Activated naive CD8-positive, alpha-beta T cell (primary cell): ENCODE data around the gene JAZF1.
A peak's percentile ranks its signal among the peaks of the same experiment; 100 is the strongest.

ENCODE experiments used
- H3K27ac Mint-ChIP-seq: one replicate; pipeline ENCODE4 v1.8.0; 2021; ENCODE audit warnings: mixed read lengths
- H3K27me3 Mint-ChIP-seq: one replicate; pipeline ENCODE4 v1.8.0; 2021; ENCODE audit warnings: mixed read lengths
- H3K36me3 Mint-ChIP-seq: one replicate; pipeline ENCODE4 v1.8.0; 2021; ENCODE audit warnings: mixed read lengths
- H3K4me1 Mint-ChIP-seq: one replicate; pipeline ENCODE4 v1.8.0; 2021; ENCODE audit warnings: low read depth, mixed read lengths
- H3K4me3 Mint-ChIP-seq: one replicate; pipeline ENCODE4 v1.8.0; 2021; ENCODE audit warnings: mild to moderate bottlenecking, mixed read lengths
- H3K9me3 Mint-ChIP-seq: one replicate; pipeline ENCODE4 v1.8.0; 2021; ENCODE audit warnings: low read depth, mixed read lengths

Gene JAZF1

GRCh38 chr7:28165961-28166955 is 14.3 kb downstream of the JAZF1 start:
- H3K9me3 Mint-ChIP-seq = no peaks in the 10 kb centered on the region
- no peaks in the 10 kb centered on the region for H3K27me3 Mint-ChIP-seq
- peaks cover 8% of the 10 kb centered on the region for H3K36me3 Mint-ChIP-seq
- peaks cover 11% of the 10 kb centered on the region for H3K4me1 Mint-ChIP-seq
- no peak overlapping the region for H3K4me3 Mint-ChIP-seq
- H3K27ac Mint-ChIP-seq = no peak overlapping the region

GRCh38 chr7:28165261-28165660 is 15.3 kb downstream of the JAZF1 start:
- Mint-ChIP-seq H3K36me3 (peaks cover 8% of the 10 kb centered on the region), H3K4me1 (peaks cover 11% of the 10 kb centered on the region), H3K27ac (no peak overlapping the region), H3K9me3 (no peaks in the 10 kb centered on the region), H3K4me3 (no peak overlapping the region), H3K27me3 (no peaks in the 10 kb centered on the region)

- Mint-ChIP-seq H3K4me3 (no peak overlapping the region), H3K4me1 (peaks cover 7% of the 10 kb centered on the region), H3K27me3 (no peaks in the 10 kb centered on the region), H3K9me3 (no peaks in the 10 kb centered on the region), H3K27ac (no peak overlapping the region), H3K36me3 (peaks cover 5% of the 10 kb centered on the region)
Observed at GRCh38 chr7:28163949-28164348, 16.6 kb downstream of the JAZF1 start.

GRCh38 chr7:28161331-28161730 is 19.3 kb downstream of the JAZF1 start:
- no peaks in the 10 kb centered on the region for H3K27me3 Mint-ChIP-seq
- H3K27ac Mint-ChIP-seq = no peak overlapping the region
- no peak overlapping the region for H3K4me3 Mint-ChIP-seq
- peaks cover 8% of the 10 kb centered on the region for H3K4me1 Mint-ChIP-seq
- H3K36me3 Mint-ChIP-seq = peaks cover 2% of the 10 kb centered on the region
- no peaks in the 10 kb centered on the region for H3K9me3 Mint-ChIP-seq

GRCh38 chr7:28160551-28160991 is 20.0 kb downstream of the JAZF1 start:
- Mint-ChIP-seq H3K9me3 (no peaks in the 10 kb centered on the region), H3K4me3 (no peak overlapping the region), H3K4me1 (peaks cover 15% of the 10 kb centered on the region)

GRCh38 chr7:28157831-28158416 is 22.7 kb downstream of the JAZF1 start:
- Mint-ChIP-seq H3K36me3 (peaks cover 2% of the 10 kb centered on the region), H3K9me3 (peaks cover 3% of the 10 kb centered on the region), H3K27ac (no peak overlapping the region), H3K4me3 (no peak overlapping the region), H3K27me3 (no peaks in the 10 kb centered on the region), H3K4me1 (peaks cover 35% of the 10 kb centered on the region)

More at GRCh38 chr7:28160551-28160991, 20.0 kb downstream of the JAZF1 start:
- H3K27ac Mint-ChIP-seq = no peak overlapping the region
- H3K27me3 Mint-ChIP-seq = no peaks in the 10 kb centered on the region
- peaks cover 2% of the 10 kb centered on the region for H3K36me3 Mint-ChIP-seq

GRCh38 chr7:28157076-28157745 is 23.4 kb downstream of the JAZF1 start:
- no peaks in the 10 kb centered on the region for H3K27me3 Mint-ChIP-seq
- H3K9me3 Mint-ChIP-seq = peaks cover 3% of the 10 kb centered on the region
- peaks cover 41% of the 10 kb centered on the region for H3K4me1 Mint-ChIP-seq
- no peak overlapping the region for H3K4me3 Mint-ChIP-seq
- peaks cover 2% of the 10 kb centered on the region for H3K36me3 Mint-ChIP-seq
- H3K27ac Mint-ChIP-seq = no peak overlapping the region

GRCh38 chr7:28156401-28156800 is 24.2 kb downstream of the JAZF1 start:
- Mint-ChIP-seq H3K4me1 (peaks cover 46% of the 10 kb centered on the region), H3K27ac (no peak overlapping the region), H3K27me3 (no peaks in the 10 kb centered on the region), H3K9me3 (peaks cover 3% of the 10 kb centered on the region), H3K36me3 (peaks cover 2% of the 10 kb centered on the region), H3K4me3 (no peak overlapping the region)

- Mint-ChIP-seq H3K9me3 (peaks cover 3% of the 10 kb centered on the region), H3K27ac (no peak overlapping the region), H3K27me3 (no peaks in the 10 kb centered on the region), H3K4me1 (peaks cover 46% of the 10 kb centered on the region), H3K4me3 (no peak overlapping the region), H3K36me3 (peaks cover 2% of the 10 kb centered on the region)
Observed at GRCh38 chr7:28155964-28156363, 24.6 kb downstream of the JAZF1 start.

GRCh38 chr7:28155019-28155660 is 25.5 kb downstream of the JAZF1 start:
- H3K27ac Mint-ChIP-seq = peak overlapping the region; percentile 91
- H3K27me3 Mint-ChIP-seq = no peaks in the 10 kb centered on the region
- H3K36me3 Mint-ChIP-seq = peaks cover 2% of the 10 kb centered on the region
- H3K9me3 Mint-ChIP-seq = peaks cover 3% of the 10 kb centered on the region
- peaks cover 46% of the 10 kb centered on the region for H3K4me1 Mint-ChIP-seq
- H3K4me3 Mint-ChIP-seq = peak overlapping the region; percentile 64

- no peak overlapping the region for H3K27ac Mint-ChIP-seq
- no peaks in the 10 kb centered on the region for H3K27me3 Mint-ChIP-seq
- peaks cover 3% of the 10 kb centered on the region for H3K9me3 Mint-ChIP-seq
- peak overlapping the region; percentile 39 for H3K4me3 Mint-ChIP-seq
- H3K4me1 Mint-ChIP-seq = peaks cover 53% of the 10 kb centered on the region
- H3K36me3 Mint-ChIP-seq = peaks cover 4% of the 10 kb centered on the region
Observed at GRCh38 chr7:28152594-28152993, 28.0 kb downstream of the JAZF1 start.

GRCh38 chr7:28151965-28152364 is 28.6 kb downstream of the JAZF1 start:
- Mint-ChIP-seq H3K4me1 (peaks cover 52% of the 10 kb centered on the region), H3K9me3 (peaks cover 3% of the 10 kb centered on the region), H3K27ac (peak overlapping the region; percentile 80), H3K36me3 (peaks cover 4% of the 10 kb centered on the region), H3K4me3 (peak overlapping the region; percentile 20), H3K27me3 (no peaks in the 10 kb centered on the region)

GRCh38 chr7:28149291-28150101 is 31.1 kb downstream of the JAZF1 start:
- H3K4me3 Mint-ChIP-seq = no peak overlapping the region
- H3K4me1 Mint-ChIP-seq = peaks cover 29% of the 10 kb centered on the region
- no peaks in the 10 kb centered on the region for H3K27me3 Mint-ChIP-seq
- H3K36me3 Mint-ChIP-seq = peaks cover 7% of the 10 kb centered on the region
- H3K9me3 Mint-ChIP-seq = peaks cover 3% of the 10 kb centered on the region
- peak overlapping the region; percentile 86 for H3K27ac Mint-ChIP-seq

- Mint-ChIP-seq H3K27me3 (no peaks in the 10 kb centered on the region), H3K36me3 (peaks cover 10% of the 10 kb centered on the region), H3K27ac (no peak overlapping the region), H3K9me3 (no peaks in the 10 kb centered on the region), H3K4me3 (no peak overlapping the region), H3K4me1 (peaks cover 10% of the 10 kb centered on the region)
Observed at GRCh38 chr7:28145931-28146330, 34.7 kb downstream of the JAZF1 start.
